HepG2 (cell line): ENCODE results near the gene ARCN1. TPM values are rescaled to one million over a fixed set of nuclear protein-coding genes. Genes with fewer than 3 reads are reported as not detected.

ENCODE experiments used
- ARID5B ChIP-seq: IDR thresholded peaks from 2 replicates; pipeline ENCODE4 v1.4.0; 2020; ENCODE audit warnings: mild to moderate bottlenecking, missing genetic modification reagents
- DBP ChIP-seq: sonication (generic); formaldehyde crosslinking; IDR thresholded peaks from 2 replicates; pipeline ENCODE4 v1.4.0; 2020; ENCODE audit warnings: missing genetic modification reagents; ENCODE audit errors: not compliant biosample characterization
- FOXP4 ChIP-seq: sonication (generic); formaldehyde crosslinking; IDR thresholded peaks from 2 replicates; pipeline ENCODE4 v1.4.0; 2020; ENCODE audit warnings: missing genetic modification reagents
- KAT7 ChIP-seq: IDR thresholded peaks from 2 replicates; pipeline ENCODE4 v1.6.1; 2018; ENCODE audit warnings: borderline replicate concordance, missing compliant biosample characterization
- MXD3 ChIP-seq: IDR thresholded peaks from 2 replicates; pipeline ENCODE4 v1.6.1; 2016; ENCODE audit warnings: mild to moderate bottlenecking, missing biosample characterization, missing genetic modification reagents
- PLRG1 ChIP-seq: fragments of 450-650 bp; conservative IDR thresholded peaks from 2 replicates; pipeline ENCODE4 v1.6.1; 2016
- PTBP1 ChIP-seq: fragments of 200-400 bp; formaldehyde crosslinking; IDR thresholded peaks from 2 replicates; pipeline ENCODE4 v1.6.1; 2018; ENCODE audit warnings: low read length, low read depth; ENCODE audit not compliant: poor library complexity, severe bottlenecking
- TFAP4 ChIP-seq: sonication (generic); IDR thresholded peaks from 2 replicates; pipeline ENCODE4 v1.6.1; 2016; ENCODE audit warnings: low read depth, borderline replicate concordance
- XBP1 ChIP-seq: sonication (generic); formaldehyde crosslinking; IDR thresholded peaks from 2 replicates; pipeline ENCODE4 v1.5.0; 2020; ENCODE audit warnings: missing genetic modification reagents
- ZBTB37 ChIP-seq: sonication (generic); formaldehyde crosslinking; IDR thresholded peaks from 2 replicates; pipeline ENCODE4 v1.4.0; 2020; ENCODE audit warnings: mild to moderate bottlenecking, missing genetic modification reagents
- ZC3H4 ChIP-seq: sonication (generic); formaldehyde crosslinking; IDR thresholded peaks from 2 replicates; pipeline ENCODE4 v1.4.0; 2020; ENCODE audit warnings: missing genetic modification reagents, borderline replicate concordance
- ZKSCAN1 ChIP-seq: fragments of 150-350 bp; IDR thresholded peaks from 2 replicates; pipeline ENCODE4 v1.6.1; 2014; ENCODE audit warnings: low read length
- ZKSCAN5 ChIP-seq: sonication (generic); formaldehyde crosslinking; IDR thresholded peaks from 2 replicates; pipeline ENCODE4 v1.5.1; 2020; ENCODE audit warnings: mild to moderate bottlenecking, missing genetic modification reagents
- ZNF574 ChIP-seq: sonication (generic); formaldehyde crosslinking; IDR thresholded peaks from 2 replicates; pipeline ENCODE4 v1.4.0; 2020; ENCODE audit warnings: missing genetic modification reagents
- ZNF703 ChIP-seq: sonication (generic); formaldehyde crosslinking; IDR thresholded peaks from 2 replicates; pipeline ENCODE4 v1.5.1; 2020; ENCODE audit warnings: missing genetic modification reagents, mild to moderate bottlenecking, moderate library complexity, borderline replicate concordance
- ZNF768 ChIP-seq: sonication (generic); formaldehyde crosslinking; IDR thresholded peaks from 2 replicates; pipeline ENCODE4 v1.4.0; 2020; ENCODE audit warnings: missing genetic modification reagents
- polyA plus RNA-seq, 8 experiments: library from polyadenylated mRNA; depleted of rRNA in 3 of 8; stranded (reverse) in 7 of 8; unstranded in 1 of 8; fragments of >200 nt; fragmentation: Illumina TruSeq in 4 of 8; extraction: Trizol in 4 of 8; gene quantifications; 2 replicates each; pipeline versions ENCODE4 v1.2.1 to v1.2.3, GENCODE V29; 2011 to 2016; ENCODE audit warnings: low read depth in 4 of 8, missing spikeins in 1 of 8, mixed read lengths in 1 of 8; ENCODE audit not compliant: insufficient read depth in 1 of 8
- total RNA-seq, 5 experiments: library from RNA; depleted of rRNA; stranded (reverse); fragments of >200 nt; fragmentation: Illumina TruSeq; extraction: Trizol; gene quantifications; 2 replicates each; pipeline ENCODE4 v1.2.3, GENCODE V29; 2016; ENCODE audit warnings: low read depth in 1 of 5

ARCN1 gene
- total and polyA plus RNA-seq, 2 of the 13 experiments (the other 11 are each of a cell fraction or from before 2014, with no cell fraction given) = 148 to 200 TPM

GRCh38 chr11:118608360-118609227, 36.4 kb downstream of the ARCN1 start (continued):
- TF ChIP-seq ZNF574 (no peak), TFAP4 (no peak), ZC3H4 (CRISPR knock-in tag) (no peak), ARID5B (CRISPR knock-in tag) (no peak), MXD3 (no peak), ZKSCAN5 (CRISPR knock-in tag) (no peak), ZBTB37 (CRISPR knock-in tag) (no peak), KAT7 (CRISPR knock-in tag) (no peak), FOXP4 (CRISPR knock-in tag) (no peak), ZNF703 (CRISPR knock-in tag) (no peak), ZKSCAN1 (no peak), PLRG1 (no peak), DBP (CRISPR knock-in tag) (peak; percentile 76), XBP1 (CRISPR knock-in tag) (no peak), ZNF768 (CRISPR knock-in tag) (0 out of 2 replicates have a peak, but pooled peaks have one; percentile 8), PTBP1 (no peak)
